Immature natural killer cell (primary cell): ENCODE data around the gene GPAM. TPM values are rescaled to one million over a fixed set of nuclear protein-coding genes. Genes with fewer than 3 reads are reported as not detected.
A peak's percentile ranks its signal among the peaks of the same experiment; 100 is the strongest.

Experiments
- DNase-seq, 3 donors: peaks; one replicate each; pipeline ENCODE4 v3.0.0; 2022; ENCODE audit warnings: mixed read lengths in 1 of 3
- H3K27ac Mint-ChIP-seq, 6 donors: one replicate each; pipeline ENCODE4 v1.8.0; 2020; ENCODE audit warnings: mixed read lengths in 6 of 6, mild to moderate bottlenecking in 5 of 6, inconsistent platforms in 4 of 6, moderate library complexity in 3 of 6
- H3K27me3 Mint-ChIP-seq, 3 donors: one replicate each; pipeline ENCODE4 v1.8.0; 2020 to 2021; ENCODE audit warnings: low read depth in 3 of 3, mild to moderate bottlenecking in 3 of 3, mixed read lengths in 3 of 3, moderate library complexity in 3 of 3, inconsistent platforms in 1 of 3
- H3K36me3 Mint-ChIP-seq, 3 donors: one replicate each; pipeline ENCODE4 v1.8.0; 2020; ENCODE audit warnings: mixed read lengths in 3 of 3, inconsistent platforms in 2 of 3, mild to moderate bottlenecking in 2 of 3
- H3K4me1 Mint-ChIP-seq, 2 donors: one replicate each; pipeline ENCODE4 v1.8.0; 2020; ENCODE audit warnings: inconsistent platforms in 2 of 2, mild to moderate bottlenecking in 2 of 2, mixed read lengths in 2 of 2, moderate library complexity in 1 of 2
- H3K4me3 Mint-ChIP-seq, 5 donors: one replicate each; pipeline ENCODE4 v1.8.0; 2020; ENCODE audit warnings: mild to moderate bottlenecking in 5 of 5, mixed read lengths in 5 of 5, inconsistent platforms in 3 of 5, moderate library complexity in 3 of 5
- H3K9me3 Mint-ChIP-seq, 6 donors: one replicate each; pipeline ENCODE4 v1.8.0; 2020; ENCODE audit warnings: mild to moderate bottlenecking in 6 of 6, mixed read lengths in 6 of 6, inconsistent platforms in 4 of 6, moderate library complexity in 3 of 6
- polyA plus RNA-seq, 3 donors: library from polyadenylated mRNA; unstranded; fragments of 300-500 nt; fragmentation: Illumina TruSeq; gene quantifications; one replicate each; pipeline ENCODE4 v1.2.3, GENCODE V29; 2021

GPAM gene
- polyA plus RNA-seq, 3 donors from 2014 or later = 0.97 to 2.0 TPM; not detected in 1

DNA sequence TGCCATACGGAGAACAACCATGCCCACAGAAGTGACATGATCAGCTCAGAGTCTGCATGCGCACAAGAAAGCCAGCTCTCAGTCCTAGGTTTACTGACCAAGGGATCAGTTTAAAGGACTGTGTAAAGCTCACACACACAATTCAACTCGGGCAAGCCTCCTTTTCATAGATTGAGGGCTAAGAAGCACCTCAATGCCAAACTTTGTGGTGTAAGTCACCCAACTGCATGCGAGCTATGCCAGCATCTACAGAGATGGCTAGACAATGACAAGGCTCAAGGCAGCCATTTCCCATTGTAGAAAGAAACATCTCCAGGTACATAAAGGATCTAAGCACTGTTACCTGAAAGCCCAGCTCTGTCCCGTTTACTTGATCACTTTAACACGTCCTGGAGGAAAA is 36.8 kb downstream of the GPAM start:
- Mint-ChIP-seq H3K4me1 (no peaks in the 10 kb centered on the region), H3K9me3 (no peaks in the 10 kb centered on the region), H3K27ac (no peak overlapping the region), H3K4me3 (no peak overlapping the region), H3K36me3 (peaks cover 5 to 27% (median 16%) of the 10 kb centered on the region in 3 donors), H3K27me3 (peaks cover 0 to 2% (median 0%) of the 10 kb centered on the region in 3 donors)
- DNase-seq = no peak

DNA sequence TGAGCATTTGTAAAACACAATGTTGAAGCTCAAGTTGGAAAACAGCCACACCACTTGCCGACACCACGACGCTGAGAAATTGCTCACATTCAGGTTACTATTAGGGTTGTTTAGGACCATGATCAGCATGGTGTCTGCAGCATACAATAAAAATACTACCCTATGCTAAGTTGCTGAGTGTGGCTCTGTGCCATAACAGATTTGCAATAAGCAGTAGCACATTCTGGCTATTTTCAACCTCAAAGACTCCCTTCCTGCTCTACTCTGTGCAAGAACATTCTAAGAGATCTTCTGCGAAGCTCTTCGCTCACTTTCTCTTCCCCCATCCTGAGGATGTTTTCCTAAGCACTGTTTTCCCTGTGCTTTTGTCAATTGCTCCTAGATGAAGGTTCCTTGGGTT is 38.3 kb downstream of the GPAM start:
- Mint-ChIP-seq H3K4me3 (no peak overlapping the region), H3K27me3 (peaks cover 0 to 3% (median 0%) of the 10 kb centered on the region in 3 donors)

DNA sequence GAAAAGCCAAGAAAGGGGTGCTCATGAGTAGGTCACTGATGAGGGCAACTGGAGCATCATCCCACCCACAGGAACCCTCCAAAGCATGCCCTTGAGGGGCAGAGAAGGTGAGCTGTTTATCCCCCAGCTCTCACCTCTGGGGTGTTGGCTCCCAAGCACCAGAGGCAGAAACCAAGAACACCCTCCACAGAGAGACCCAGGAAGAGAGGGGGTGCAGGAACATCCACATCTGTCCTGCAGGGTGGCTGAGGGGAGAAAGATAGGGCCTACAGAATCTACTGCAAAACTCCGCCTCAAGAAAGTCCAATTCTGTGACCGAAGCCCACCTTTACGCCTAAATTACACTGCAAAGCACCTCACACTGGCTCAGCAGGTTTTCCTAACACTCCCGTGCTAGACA is 40.1 kb downstream of the GPAM start:
- H3K27ac Mint-ChIP-seq = no peak overlapping the region
- peaks cover 0 to 6% (median 4%) of the 10 kb centered on the region in 3 donors for H3K36me3 Mint-ChIP-seq
- no peak overlapping the region for H3K4me3 Mint-ChIP-seq
- no peaks in the 10 kb centered on the region for H3K4me1 Mint-ChIP-seq
- no peak for DNase-seq
- no peaks in the 10 kb centered on the region for H3K9me3 Mint-ChIP-seq
- peaks cover 3 to 6% (median 3%) of the 10 kb centered on the region in 3 donors for H3K27me3 Mint-ChIP-seq

More for the DNA sequence above, 38.3 kb downstream of the GPAM start:
- Mint-ChIP-seq H3K27ac (no peak overlapping the region), H3K4me1 (no peaks in the 10 kb centered on the region), H3K36me3 (peaks cover 0 to 15% (median 12%) of the 10 kb centered on the region in 3 donors), H3K9me3 (no peaks in the 10 kb centered on the region)
- no peak for DNase-seq

DNA sequence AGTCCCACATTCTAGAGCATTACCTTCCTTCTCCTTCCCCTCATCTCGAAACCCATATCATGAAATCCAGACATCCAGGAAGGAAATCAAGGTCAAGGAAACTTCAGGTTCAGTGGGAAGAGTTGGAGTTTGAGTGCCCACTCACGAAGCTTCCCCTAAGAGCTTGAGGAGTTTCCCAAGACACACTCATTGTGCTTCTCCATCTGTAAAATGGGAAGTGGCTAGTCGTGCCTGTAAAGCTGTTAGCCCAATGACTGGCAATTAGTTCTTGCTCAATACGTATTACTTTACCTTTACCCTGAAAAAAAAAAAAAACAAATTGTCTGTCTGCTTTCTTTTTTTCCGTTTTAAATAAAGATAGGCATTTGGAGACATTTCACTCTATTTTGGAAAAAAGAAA is 42.3 kb downstream of the GPAM start:
- peaks cover 3 to 6% (median 6%) of the 10 kb centered on the region in 3 donors for H3K27me3 Mint-ChIP-seq
- H3K27ac Mint-ChIP-seq = no peak overlapping the region
- H3K9me3 Mint-ChIP-seq = no peaks in the 10 kb centered on the region
- H3K36me3 Mint-ChIP-seq = peaks cover 0 to 4% (median 0%) of the 10 kb centered on the region in 3 donors
- no peaks in the 10 kb centered on the region for H3K4me1 Mint-ChIP-seq
- DNase-seq = no peak
- no peak overlapping the region for H3K4me3 Mint-ChIP-seq

DNA sequence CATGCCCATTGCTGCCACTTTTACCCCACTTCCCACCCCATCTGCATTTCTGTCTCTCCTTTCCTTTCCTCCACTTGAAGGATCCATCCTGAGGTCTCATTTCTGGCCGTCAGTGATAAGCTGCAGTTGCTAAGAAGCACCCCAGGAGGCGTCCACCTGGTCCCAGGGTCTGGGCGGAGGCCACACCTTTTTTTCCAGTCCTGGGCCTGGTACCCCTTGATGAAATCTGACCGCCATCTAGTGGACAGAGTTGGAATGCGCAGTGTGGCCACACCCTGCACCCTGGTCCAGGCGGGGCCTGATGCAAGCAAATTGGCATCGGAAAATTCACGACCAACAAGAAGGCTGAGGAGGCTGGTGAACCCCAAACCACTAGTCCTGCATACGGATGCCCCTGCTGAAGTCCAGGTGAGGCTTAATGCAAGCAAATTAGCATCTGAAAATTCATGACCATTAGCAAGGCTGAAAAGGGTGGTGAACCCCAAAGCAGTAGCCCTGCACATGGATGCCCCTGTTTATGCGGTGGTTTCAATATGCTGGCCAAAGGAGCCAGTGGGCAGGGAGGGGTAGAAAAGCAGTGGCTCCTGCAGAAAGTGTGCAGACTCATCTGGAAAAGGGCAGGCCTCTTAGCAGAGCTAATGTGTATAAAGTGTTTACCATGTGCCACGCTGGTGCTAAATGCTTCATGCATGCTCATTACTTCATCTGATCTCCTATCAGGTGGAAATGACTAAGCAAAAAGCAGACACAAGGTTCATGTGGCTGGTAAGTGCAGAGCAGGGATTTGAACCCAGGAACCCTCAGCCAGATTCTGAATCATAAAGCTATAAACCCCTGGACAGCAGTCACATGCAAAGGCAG is 43.2 kb downstream of the GPAM start:
- H3K4me3 Mint-ChIP-seq = no peak overlapping the region
- peak; percentile 24 to 41 (median 33) for DNase-seq
- H3K27ac Mint-ChIP-seq = no peak overlapping the region
- H3K9me3 Mint-ChIP-seq = no peaks in the 10 kb centered on the region
- H3K4me1 Mint-ChIP-seq = no peaks in the 10 kb centered on the region
- H3K36me3 Mint-ChIP-seq = no peaks in the 10 kb centered on the region
- H3K27me3 Mint-ChIP-seq = peaks cover 3 to 6% (median 6%) of the 10 kb centered on the region in 3 donors

DNA sequence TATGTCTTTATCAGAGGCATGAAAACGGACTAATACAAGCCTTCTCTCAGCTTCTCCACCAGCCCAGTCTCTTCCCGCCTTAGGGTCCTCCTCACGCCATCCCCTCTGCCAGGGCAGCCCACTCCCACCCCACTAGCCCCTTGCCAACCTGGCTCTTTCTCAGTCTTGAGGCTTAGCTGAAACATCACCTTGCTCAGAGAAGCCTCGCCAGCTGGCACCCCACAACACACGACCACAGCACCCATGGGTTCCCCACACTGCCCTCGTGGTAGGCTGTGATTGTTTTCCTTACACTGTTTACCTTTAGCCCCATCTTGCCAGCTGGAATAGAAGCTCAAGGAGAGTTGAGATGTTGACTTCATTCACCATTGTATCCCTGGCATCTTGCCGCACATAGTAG is 44.4 kb downstream of the GPAM start:
- no peak overlapping the region for H3K4me3 Mint-ChIP-seq
- H3K27me3 Mint-ChIP-seq = peaks cover 3 to 6% (median 6%) of the 10 kb centered on the region in 3 donors
- no peak for DNase-seq
- H3K36me3 Mint-ChIP-seq = no peaks in the 10 kb centered on the region
- H3K9me3 Mint-ChIP-seq = no peaks in the 10 kb centered on the region
- H3K4me1 Mint-ChIP-seq = no peaks in the 10 kb centered on the region
- H3K27ac Mint-ChIP-seq = no peak overlapping the region

DNA sequence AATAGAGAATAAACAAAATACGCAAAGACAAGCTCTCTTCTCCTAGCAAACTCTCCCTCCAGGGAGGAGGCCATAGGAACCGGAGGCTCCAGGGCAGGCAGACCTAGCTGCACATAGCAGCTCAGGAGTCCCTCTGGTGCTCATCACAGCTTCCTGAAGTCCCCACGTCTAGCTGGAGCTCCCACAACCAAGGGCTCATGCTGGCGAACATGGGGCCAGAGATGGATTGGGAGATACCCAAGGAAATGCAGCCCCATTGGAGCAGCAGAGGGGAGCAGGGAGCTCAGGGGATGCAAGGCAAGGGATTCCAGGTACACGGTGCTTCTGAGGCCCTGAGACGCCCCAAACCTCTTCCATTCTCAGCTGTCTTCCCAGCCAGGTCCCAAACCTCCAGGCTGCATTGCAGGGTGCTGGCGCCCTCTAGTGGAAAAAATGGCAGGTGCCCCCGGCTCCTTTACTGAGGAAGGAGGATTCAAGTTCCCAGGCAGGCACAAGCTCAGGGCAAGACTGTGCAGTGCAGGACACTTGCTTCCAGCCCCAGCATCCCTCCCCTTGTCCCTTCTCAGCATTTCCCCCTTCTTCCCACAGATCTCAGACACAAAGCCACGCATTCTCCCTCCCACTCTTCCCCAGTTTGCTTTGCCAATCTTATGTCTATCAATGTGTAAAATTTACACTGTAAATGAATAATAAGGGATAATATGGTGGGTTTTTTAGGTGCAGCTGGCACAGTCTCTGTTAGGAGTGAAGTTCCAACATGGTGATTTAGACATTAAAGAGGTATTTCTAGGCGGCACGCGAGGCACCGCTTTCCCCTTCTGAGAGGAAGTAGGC is 46.2 kb downstream of the GPAM start:
- no peaks in the 10 kb centered on the region for H3K9me3 Mint-ChIP-seq
- no peaks in the 10 kb centered on the region for H3K4me1 Mint-ChIP-seq
- no peaks in the 10 kb centered on the region for H3K36me3 Mint-ChIP-seq
- H3K4me3 Mint-ChIP-seq = no peak overlapping the region
- DNase-seq = peak; percentile 11 to 39 (median 29)
- H3K27ac Mint-ChIP-seq = no peak overlapping the region
- peaks cover 3 to 6% (median 4%) of the 10 kb centered on the region in 3 donors for H3K27me3 Mint-ChIP-seq

DNA sequence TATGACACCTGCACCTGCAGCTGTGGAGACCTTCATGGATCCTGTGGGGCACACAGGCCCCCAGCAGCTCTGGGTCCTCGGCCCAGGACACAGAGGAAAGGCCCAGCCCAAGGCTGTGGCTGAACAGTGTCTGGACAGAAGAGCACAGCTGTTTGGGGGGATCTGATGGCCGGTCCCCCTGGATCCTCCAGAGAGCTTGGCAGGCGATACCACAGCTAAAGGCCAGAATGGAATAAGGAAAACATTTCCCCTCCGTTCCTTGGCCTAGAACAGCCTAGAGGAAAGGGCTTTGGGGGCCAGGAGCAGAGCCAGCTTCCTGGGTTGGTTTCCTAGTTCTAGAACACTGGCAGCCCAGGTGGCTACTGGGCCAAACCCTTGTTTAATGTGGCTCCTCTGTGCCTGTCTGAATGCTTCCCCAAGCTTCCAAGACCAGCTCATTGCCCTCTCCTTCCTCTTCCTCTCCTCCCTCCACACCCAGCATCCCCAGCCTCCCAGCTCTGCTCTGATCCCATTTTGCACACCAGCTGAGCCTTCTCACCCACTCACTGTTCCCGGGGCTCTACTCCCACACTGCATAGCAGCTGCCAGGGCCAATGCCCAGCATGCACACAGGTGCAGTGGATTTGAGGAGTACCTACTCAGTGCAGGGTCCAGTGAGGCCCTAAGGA is 46.9 kb downstream of the GPAM start:
- H3K4me1 Mint-ChIP-seq = no peaks in the 10 kb centered on the region
- H3K4me3 Mint-ChIP-seq = no peak overlapping the region
- no peak overlapping the region for H3K27ac Mint-ChIP-seq
- H3K27me3 Mint-ChIP-seq = peaks cover 3 to 6% (median 4%) of the 10 kb centered on the region in 3 donors
- no peaks in the 10 kb centered on the region for H3K9me3 Mint-ChIP-seq
- DNase-seq = no peak
- no peaks in the 10 kb centered on the region for H3K36me3 Mint-ChIP-seq

DNA sequence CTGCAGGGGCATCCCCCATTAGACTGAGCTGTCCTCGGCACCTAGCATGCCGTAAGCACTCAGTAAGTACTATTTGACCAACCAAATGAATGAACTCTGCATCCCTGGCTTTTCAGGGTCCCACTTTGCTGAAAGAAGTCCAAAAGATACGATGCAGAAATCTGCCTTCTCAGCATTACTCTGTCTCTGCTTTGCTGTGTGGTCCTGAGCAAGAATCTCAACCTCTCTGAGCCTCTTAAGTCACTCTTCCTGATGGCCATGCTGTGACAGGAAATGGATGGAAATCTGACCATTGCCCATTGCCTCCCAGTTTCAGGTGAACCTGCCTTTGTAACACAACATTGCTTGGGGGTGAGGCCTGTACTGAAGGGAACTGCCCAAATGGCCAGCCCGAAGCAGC is 48.0 kb downstream of the GPAM start:
- H3K27ac Mint-ChIP-seq = no peak overlapping the region
- H3K36me3 Mint-ChIP-seq = no peaks in the 10 kb centered on the region

DNA sequence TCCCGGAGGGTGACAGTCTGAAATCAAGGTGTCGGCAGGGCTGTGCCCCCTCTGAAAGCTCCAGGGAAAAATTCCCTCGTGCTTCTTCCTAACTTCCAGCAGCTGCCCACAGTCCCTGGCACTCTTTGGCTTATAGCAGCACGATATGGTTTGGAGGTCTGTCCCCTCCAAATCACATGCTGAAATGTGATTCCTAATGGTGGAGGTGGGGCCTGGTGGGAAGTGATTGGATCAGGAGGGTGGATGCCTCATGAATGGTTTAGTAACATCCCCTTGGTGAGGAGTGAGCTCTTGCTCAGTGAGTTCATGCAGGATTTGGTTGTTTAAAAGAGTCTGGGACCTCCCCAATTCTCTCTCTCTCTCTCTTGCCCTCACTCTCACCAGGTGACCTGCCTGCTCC is 51.1 kb downstream of the GPAM start:
- Mint-ChIP-seq H3K27ac (no peak overlapping the region), H3K9me3 (no peaks in the 10 kb centered on the region), H3K4me3 (no peak overlapping the region), H3K36me3 (no peaks in the 10 kb centered on the region), H3K4me1 (no peaks in the 10 kb centered on the region), H3K27me3 (peaks cover 0 to 3% (median 0%) of the 10 kb centered on the region in 3 donors)
- DNase-seq = no peak

More for the DNA sequence above, 48.0 kb downstream of the GPAM start:
- H3K4me3 Mint-ChIP-seq = no peak overlapping the region
- H3K4me1 Mint-ChIP-seq = no peaks in the 10 kb centered on the region
- peaks cover 3 to 6% (median 4%) of the 10 kb centered on the region in 3 donors for H3K27me3 Mint-ChIP-seq
- DNase-seq = no peak
- no peaks in the 10 kb centered on the region for H3K9me3 Mint-ChIP-seq

DNA sequence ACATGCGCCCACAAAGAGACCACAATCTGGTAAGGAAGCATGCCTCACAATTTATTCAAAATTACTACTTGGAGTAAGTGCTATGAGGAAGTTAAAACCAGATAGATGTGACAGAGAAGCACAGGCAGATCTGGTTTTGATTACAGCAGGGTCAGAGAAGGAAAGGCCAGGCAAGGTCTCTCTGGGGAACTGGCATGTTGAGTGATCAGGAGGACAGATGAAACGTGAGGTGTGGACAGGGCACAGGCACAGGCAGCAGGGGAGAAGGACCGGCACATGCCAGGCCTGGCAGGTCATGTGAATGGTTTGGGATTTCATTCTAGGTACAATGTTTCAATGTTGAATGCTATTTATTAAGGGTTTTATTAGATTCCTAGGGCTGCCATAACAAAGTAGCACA is 51.6 kb downstream of the GPAM start:
- no peak overlapping the region for H3K27ac Mint-ChIP-seq
- H3K9me3 Mint-ChIP-seq = no peaks in the 10 kb centered on the region
- no peaks in the 10 kb centered on the region for H3K4me1 Mint-ChIP-seq
- no peak for DNase-seq
- no peaks in the 10 kb centered on the region for H3K36me3 Mint-ChIP-seq
- peaks cover 0 to 3% (median 0%) of the 10 kb centered on the region in 3 donors for H3K27me3 Mint-ChIP-seq
- H3K4me3 Mint-ChIP-seq = no peak overlapping the region

DNA sequence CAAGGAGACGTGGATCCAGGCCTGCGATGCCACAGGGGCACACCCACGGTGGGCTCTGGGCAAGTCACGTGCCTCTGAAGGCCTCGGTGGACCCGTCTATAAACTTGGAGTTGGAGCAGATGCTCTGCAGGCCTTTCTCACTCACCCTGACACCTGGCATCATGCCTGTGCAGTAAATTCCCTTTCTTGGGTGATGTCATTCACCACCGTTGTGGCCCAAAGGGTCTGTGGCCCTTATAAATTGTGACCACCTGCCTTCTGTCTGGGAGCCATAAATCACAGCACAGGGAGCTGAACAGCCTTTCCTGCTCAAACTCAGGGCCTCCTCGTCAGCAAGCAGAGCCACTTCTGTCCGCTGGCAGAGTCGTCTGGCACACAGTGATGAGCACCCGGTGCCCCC is 52.2 kb downstream of the GPAM start:
- Mint-ChIP-seq H3K27me3 (peaks cover 0 to 3% (median 0%) of the 10 kb centered on the region in 3 donors), H3K4me3 (no peak overlapping the region), H3K27ac (no peak overlapping the region), H3K36me3 (no peaks in the 10 kb centered on the region), H3K4me1 (no peaks in the 10 kb centered on the region), H3K9me3 (no peaks in the 10 kb centered on the region)
- DNase-seq = no peak

DNA sequence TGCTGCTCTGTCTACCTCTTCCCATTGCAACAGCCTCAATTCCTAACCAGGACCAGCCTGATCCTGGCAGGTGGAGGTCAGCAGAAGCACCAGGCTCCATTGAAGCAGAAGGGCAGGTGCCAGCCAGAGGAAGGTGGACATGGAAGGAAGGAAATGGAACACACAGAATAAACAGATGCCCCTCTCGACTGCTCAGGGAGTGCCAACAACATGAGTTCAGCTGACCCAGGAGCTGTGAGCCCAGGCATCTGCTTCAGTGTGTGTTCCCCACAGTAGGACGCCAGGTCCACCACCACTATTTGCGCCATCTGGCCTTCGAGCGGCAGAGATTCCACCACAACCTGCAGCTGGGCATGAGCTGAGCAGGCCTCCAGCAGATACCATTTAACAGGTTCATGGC is 56.7 kb downstream of the GPAM start:
- Mint-ChIP-seq H3K27ac (no peak overlapping the region), H3K36me3 (no peaks in the 10 kb centered on the region), H3K9me3 (no peaks in the 10 kb centered on the region), H3K4me1 (no peaks in the 10 kb centered on the region), H3K4me3 (no peak overlapping the region), H3K27me3 (peaks cover 3 to 5% (median 3%) of the 10 kb centered on the region in 3 donors)
- no peak for DNase-seq

DNA sequence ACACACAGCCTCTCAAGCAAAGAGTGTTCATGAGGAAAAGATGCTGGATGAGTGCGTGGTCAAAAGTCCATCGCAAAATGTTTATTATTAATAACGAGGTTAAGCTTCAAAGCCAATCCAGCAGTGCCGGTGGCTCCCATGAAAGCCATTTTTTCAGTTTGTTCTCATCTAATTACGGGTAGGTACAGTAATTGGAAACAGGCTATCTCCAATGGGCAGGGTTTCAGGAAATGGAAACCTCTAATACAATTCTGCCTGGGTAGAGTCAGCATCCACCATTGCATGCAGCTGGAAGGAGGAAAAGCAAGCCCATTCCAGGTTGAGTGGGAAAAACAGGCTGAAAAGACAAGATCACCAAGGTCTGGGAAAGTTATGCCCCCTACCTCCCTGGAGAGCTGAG is 57.4 kb downstream of the GPAM start:
- Mint-ChIP-seq H3K4me1 (no peaks in the 10 kb centered on the region), H3K4me3 (no peak overlapping the region), H3K9me3 (no peaks in the 10 kb centered on the region), H3K36me3 (no peaks in the 10 kb centered on the region), H3K27me3 (peaks cover 3 to 5% (median 3%) of the 10 kb centered on the region in 3 donors), H3K27ac (no peak overlapping the region)
- no peak for DNase-seq
